GM12873 (cell line): ENCODE data around the gene RNF146.

Experiments
- CTCF ChIP-seq: IDR thresholded peaks from 2 replicates; pipeline ENCODE4 v1.5.1; 2012; ENCODE audit warnings: low read depth, mild to moderate bottlenecking, moderate library complexity, low read length, control low read depth; ENCODE audit not compliant: insufficient read depth; ENCODE audit errors: missing control alignments

RNF146 gene

GRCh38 chr6:127249621-127250020, 17.0 kb upstream of the RNF146 start:
- no peak for TF ChIP-seq CTCF

- TF ChIP-seq CTCF: no peak
Measured at GRCh38 chr6:127255286-127255685, 11.4 kb upstream of the RNF146 start.

GRCh38 chr6:127262896-127263295, 3.8 kb upstream of the RNF146 start:
- TF ChIP-seq CTCF: no peak

- TF ChIP-seq CTCF: no peak
Measured at GRCh38 chr6:127263481-127263880, 3.2 kb upstream of the RNF146 start.

GRCh38 chr6:127266892-127267645, 405 bp downstream of the RNF146 start:
- TF ChIP-seq CTCF: no peak

- TF ChIP-seq CTCF: no peak
Measured at GRCh38 chr6:127267646-127268625, 1.3 kb downstream of the RNF146 start.

- TF ChIP-seq CTCF: no peak
Measured at GRCh38 chr6:127272576-127272975, 5.9 kb downstream of the RNF146 start.
